Measurements from ENCODE around the gene BANK1.

BANK1 gene

DNA sequence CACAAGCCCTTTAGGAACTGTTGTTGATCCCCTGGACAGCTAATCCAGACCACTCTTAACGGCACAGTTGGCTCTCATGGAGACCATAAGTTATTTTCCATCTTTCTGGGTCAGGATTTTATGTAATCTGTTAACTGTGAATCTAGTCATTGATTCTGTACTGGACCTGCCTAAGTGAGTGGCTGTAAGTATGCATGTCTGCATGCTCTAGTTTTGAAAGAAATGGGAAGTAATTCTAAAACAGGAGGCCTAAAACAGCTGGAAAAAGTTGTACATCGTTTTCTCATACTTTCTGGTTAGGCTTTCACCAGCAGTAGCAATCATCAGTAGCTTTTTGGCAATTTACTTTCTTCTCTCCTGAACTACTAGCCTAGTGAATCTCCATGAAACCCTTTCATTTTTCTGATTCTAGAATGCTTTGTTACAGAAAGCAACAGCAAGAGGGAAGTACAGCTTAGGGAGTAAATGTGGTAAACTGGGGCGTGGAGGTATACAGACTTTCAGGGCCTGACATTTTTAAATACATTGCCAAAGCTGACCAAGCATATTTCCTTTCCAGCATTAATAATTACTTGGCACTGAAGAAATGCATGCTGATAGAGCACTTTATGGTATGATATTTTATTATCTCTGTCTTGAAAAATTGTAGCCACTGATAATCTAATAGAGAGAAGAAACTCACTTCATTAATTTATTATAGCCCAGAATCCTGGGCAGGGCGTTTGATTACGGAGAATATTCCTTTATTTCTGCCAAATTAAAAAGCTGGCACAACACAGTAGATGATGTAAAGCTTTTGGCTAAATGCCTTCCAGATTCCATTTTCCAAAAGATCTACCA lies 202.7 kb downstream of the BANK1 start:
- no peaks in the 10 kb centered on the region for H3K4me1 ChIP-seq (ENCODE audit: insufficient read depth, low read length)
- H3K27ac ChIP-seq (ENCODE audit: low read length), result no peak overlapping the region
- H3K9me3 ChIP-seq (ENCODE audit: insufficient read depth, low read depth, low read length), result no peaks in the 10 kb centered on the region
- no peak overlapping the region for H3K9ac ChIP-seq (ENCODE audit: low read depth, low read length)
- H3K36me3 ChIP-seq (ENCODE audit: insufficient read depth, low read depth, low read length), result no peaks in the 10 kb centered on the region
- no peaks in the 10 kb centered on the region for H3K27me3 ChIP-seq (ENCODE audit: insufficient read depth, low read length)
- H3K4me3 ChIP-seq (ENCODE audit: low read length), result no peak overlapping the region

DNA sequence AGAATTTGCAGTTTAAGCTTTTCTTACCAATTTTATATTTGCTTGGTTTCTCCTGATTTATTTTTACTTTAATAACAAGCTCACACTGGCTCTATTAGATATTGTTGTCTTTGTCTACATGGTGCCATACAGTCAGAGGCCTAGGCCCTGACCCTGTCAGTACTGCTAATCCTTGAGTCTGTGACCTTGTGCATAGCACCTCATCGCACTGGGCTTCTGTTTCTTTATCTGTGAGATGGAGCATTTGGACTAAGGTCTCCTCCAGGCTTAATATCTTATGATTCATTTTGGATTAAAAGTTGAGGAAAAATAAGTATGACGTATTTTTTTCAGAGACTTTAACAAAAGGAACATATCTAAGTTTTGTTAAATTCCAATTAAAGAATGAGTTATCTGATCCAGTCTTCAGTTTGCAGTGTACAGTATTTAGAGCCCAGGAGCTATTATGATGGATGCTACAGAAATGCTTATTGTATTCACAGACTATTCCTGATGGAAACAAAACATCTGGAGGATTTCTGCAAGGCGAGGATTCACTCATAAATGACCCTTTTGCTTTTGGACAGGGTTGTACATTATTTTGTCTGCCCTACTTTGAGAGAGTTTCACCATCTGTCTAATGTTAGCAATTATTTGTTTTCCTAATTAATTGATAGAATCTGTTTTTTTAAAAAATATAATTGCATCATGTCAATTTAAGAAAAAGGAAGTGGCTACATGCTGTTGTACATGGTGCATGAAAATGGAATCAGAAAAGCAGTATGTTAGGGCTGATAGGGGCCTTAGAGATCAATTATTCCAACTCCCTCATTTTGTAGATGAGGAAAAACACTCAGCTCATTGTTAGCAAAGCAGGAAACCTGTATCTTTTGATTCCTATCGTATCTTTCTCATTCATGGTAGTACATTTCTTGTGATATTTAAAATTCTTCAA lies 203.6 kb downstream of the BANK1 start:
- no peaks in the 10 kb centered on the region for H3K9me3 ChIP-seq (ENCODE audit: insufficient read depth, low read depth, low read length)
- H3K4me3 ChIP-seq (ENCODE audit: low read length), result no peak overlapping the region
- no peaks in the 10 kb centered on the region for H3K36me3 ChIP-seq (ENCODE audit: insufficient read depth, low read depth, low read length)
- no peak overlapping the region for H3K27ac ChIP-seq (ENCODE audit: low read length)
- H3K9ac ChIP-seq (ENCODE audit: low read depth, low read length), result no peak overlapping the region
- H3K4me1 ChIP-seq (ENCODE audit: insufficient read depth, low read length), result no peaks in the 10 kb centered on the region
- H3K27me3 ChIP-seq (ENCODE audit: insufficient read depth, low read length), result no peaks in the 10 kb centered on the region

DNA sequence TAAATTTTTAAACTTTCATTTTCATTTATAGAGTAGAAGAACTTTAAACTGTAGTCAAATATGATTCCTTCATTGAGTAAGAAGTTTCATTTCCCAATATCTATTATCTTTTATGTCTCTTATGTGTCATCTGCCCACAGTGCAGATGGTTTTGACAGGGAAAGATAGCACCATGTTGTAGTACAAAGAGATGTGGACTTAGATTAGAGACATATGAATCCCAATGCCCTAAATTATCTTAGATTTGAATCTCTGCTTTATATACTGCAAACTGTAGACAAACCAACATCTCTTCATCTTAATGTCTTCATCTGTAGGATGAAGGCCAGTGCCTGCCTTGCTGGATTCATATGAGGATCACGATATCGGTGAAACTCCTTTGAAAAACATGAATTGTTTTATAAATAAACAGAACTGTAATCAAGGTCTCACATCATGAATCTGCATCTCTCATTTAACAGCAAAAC lies 217.5 kb downstream of the BANK1 start:
- no peaks in the 10 kb centered on the region for H3K27me3 ChIP-seq (ENCODE audit: insufficient read depth, low read length)
- H3K4me3 ChIP-seq (ENCODE audit: low read length), result no peak overlapping the region
- no peak overlapping the region for H3K27ac ChIP-seq (ENCODE audit: low read length)
- H3K36me3 ChIP-seq (ENCODE audit: insufficient read depth, low read depth, low read length), result no peaks in the 10 kb centered on the region
- no peak overlapping the region for H3K9ac ChIP-seq (ENCODE audit: low read depth, low read length)
- H3K4me1 ChIP-seq (ENCODE audit: insufficient read depth, low read length), result no peaks in the 10 kb centered on the region
- H3K9me3 ChIP-seq (ENCODE audit: insufficient read depth, low read depth, low read length), result no peaks in the 10 kb centered on the region; the same call in 1 of the 2 replicates

DNA sequence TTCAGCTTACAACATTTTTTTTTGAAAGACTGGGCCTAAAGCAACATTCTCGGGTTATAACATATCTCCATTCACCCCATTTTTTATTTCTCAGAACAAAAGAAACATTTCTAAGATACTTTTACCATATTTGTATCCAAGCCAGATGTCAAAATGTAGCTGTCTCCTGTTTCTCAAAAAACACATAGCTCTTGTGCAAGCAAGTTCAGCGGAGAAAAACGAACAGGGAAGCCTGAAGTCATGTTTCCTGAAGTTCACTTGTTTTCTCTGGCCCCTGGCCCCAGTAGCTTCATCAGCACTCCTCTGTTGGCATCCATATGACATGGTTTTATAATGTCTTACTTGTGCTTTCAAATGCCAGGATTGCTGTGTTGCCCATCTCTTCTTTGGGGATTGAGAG lies 218.2 kb downstream of the BANK1 start:
- H3K9me3 ChIP-seq (ENCODE audit: insufficient read depth, low read depth, low read length), result no peaks in the 10 kb centered on the region; the same call in 1 of the 2 replicates
- no peaks in the 10 kb centered on the region for H3K36me3 ChIP-seq (ENCODE audit: insufficient read depth, low read depth, low read length)
- H3K27me3 ChIP-seq (ENCODE audit: insufficient read depth, low read length), result no peaks in the 10 kb centered on the region
- no peak overlapping the region for H3K9ac ChIP-seq (ENCODE audit: low read depth, low read length)
- no peaks in the 10 kb centered on the region for H3K4me1 ChIP-seq (ENCODE audit: insufficient read depth, low read length)
- H3K27ac ChIP-seq (ENCODE audit: low read length), result no peak overlapping the region
- H3K4me3 ChIP-seq (ENCODE audit: low read length), result no peak overlapping the region

GRCh38 chr4:102022343-102022742 lies 231.8 kb downstream of the BANK1 start:
- Histone ChIP-seq H3K4me3 (ENCODE audit: low read length) (no peak overlapping the region), H3K27me3 (ENCODE audit: insufficient read depth, low read length) (no peaks in the 10 kb centered on the region), H3K9me3 (ENCODE audit: insufficient read depth, low read depth, low read length) (no peaks in the 10 kb centered on the region), H3K9ac (ENCODE audit: low read depth, low read length) (no peak overlapping the region), H3K27ac (ENCODE audit: low read length) (no peak overlapping the region), H3K36me3 (ENCODE audit: insufficient read depth, low read depth, low read length) (no peaks in the 10 kb centered on the region), H3K4me1 (ENCODE audit: insufficient read depth, low read length) (no peaks in the 10 kb centered on the region; the same call in 1 of the 2 replicates)

- H3K9me3 ChIP-seq (ENCODE audit: insufficient read depth, low read depth, low read length), result no peaks in the 10 kb centered on the region
- H3K4me3 ChIP-seq (ENCODE audit: low read length), result no peak overlapping the region
- no peaks in the 10 kb centered on the region for H3K36me3 ChIP-seq (ENCODE audit: insufficient read depth, low read depth, low read length)
- H3K9ac ChIP-seq (ENCODE audit: low read depth, low read length), result no peak overlapping the region
- H3K27me3 ChIP-seq (ENCODE audit: insufficient read depth, low read length), result no peaks in the 10 kb centered on the region
- no peaks in the 10 kb centered on the region for H3K4me1 ChIP-seq (ENCODE audit: insufficient read depth, low read length)
- H3K27ac ChIP-seq (ENCODE audit: low read length), result no peak overlapping the region
These were observed 237.4 kb downstream of the BANK1 start for GRCh38 chr4:102027961-102028360.

DNA sequence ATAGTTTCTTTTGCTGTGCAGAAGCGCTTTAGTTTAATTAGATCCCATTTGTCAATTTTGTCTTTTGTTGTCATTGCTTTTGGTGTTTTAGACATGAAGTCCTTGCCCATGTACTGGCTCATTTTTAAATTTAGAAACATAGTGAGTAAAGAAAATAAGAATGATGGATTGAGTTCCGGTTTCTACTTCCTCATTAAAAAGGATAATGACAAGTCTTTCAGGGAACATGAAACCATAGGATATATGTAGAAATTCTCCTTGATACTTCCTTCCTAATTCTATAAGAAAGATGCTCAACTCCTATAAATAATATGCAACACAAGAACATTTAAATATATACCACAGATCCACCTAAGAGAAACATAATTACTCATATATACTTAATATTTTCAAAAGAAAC lies 240.9 kb downstream of the BANK1 start:
- Histone ChIP-seq H3K27ac (ENCODE audit: low read length) (no peak overlapping the region), H3K4me3 (ENCODE audit: low read length) (no peak overlapping the region), H3K36me3 (ENCODE audit: insufficient read depth, low read depth, low read length) (no peaks in the 10 kb centered on the region), H3K9me3 (ENCODE audit: insufficient read depth, low read depth, low read length) (no peaks in the 10 kb centered on the region), H3K27me3 (ENCODE audit: insufficient read depth, low read length) (no peaks in the 10 kb centered on the region), H3K4me1 (ENCODE audit: insufficient read depth, low read length) (no peaks in the 10 kb centered on the region), H3K9ac (ENCODE audit: low read depth, low read length) (no peak overlapping the region)

DNA sequence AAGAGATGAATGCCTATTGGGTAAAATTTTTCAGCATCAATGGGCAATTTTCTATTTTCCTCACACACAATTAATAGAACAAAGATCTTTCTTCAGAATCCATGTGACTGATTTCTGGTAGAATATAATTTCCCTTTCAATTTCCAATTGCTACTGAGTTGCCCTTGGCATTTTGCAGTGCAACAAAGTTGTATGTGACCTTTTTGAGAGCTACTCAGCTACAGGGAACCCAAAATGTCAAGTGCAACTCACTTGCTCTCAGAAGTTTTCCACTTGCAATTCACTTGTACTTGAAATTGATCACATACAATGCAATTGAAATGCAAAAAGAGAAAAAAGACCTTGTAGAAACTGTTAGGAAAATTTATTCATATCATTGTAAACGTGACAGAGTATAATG lies 245.5 kb downstream of the BANK1 start:
- Histone ChIP-seq H3K4me3 (ENCODE audit: low read length) (no peak overlapping the region), H3K27ac (ENCODE audit: low read length) (no peak overlapping the region), H3K9me3 (ENCODE audit: insufficient read depth, low read depth, low read length) (no peaks in the 10 kb centered on the region), H3K36me3 (ENCODE audit: insufficient read depth, low read depth, low read length) (no peaks in the 10 kb centered on the region), H3K27me3 (ENCODE audit: insufficient read depth, low read length) (no peaks in the 10 kb centered on the region), H3K4me1 (ENCODE audit: insufficient read depth, low read length) (no peaks in the 10 kb centered on the region), H3K9ac (ENCODE audit: low read depth, low read length) (no peak overlapping the region)

GRCh38 chr4:102036619-102037376 lies 246.3 kb downstream of the BANK1 start:
- Histone ChIP-seq H3K4me1 (ENCODE audit: insufficient read depth, low read length) (no peaks in the 10 kb centered on the region), H3K9ac (ENCODE audit: low read depth, low read length) (no peak overlapping the region), H3K9me3 (ENCODE audit: insufficient read depth, low read depth, low read length) (no peaks in the 10 kb centered on the region), H3K27ac (ENCODE audit: low read length) (no peak overlapping the region), H3K27me3 (ENCODE audit: insufficient read depth, low read length) (no peaks in the 10 kb centered on the region), H3K36me3 (ENCODE audit: insufficient read depth, low read depth, low read length) (no peaks in the 10 kb centered on the region), H3K4me3 (ENCODE audit: low read length) (no peak overlapping the region)

- no peaks in the 10 kb centered on the region for H3K9me3 ChIP-seq (ENCODE audit: insufficient read depth, low read depth, low read length)
- H3K36me3 ChIP-seq (ENCODE audit: insufficient read depth, low read depth, low read length), result no peaks in the 10 kb centered on the region
- H3K4me1 ChIP-seq (ENCODE audit: insufficient read depth, low read length), result no peaks in the 10 kb centered on the region
- no peak overlapping the region for H3K27ac ChIP-seq (ENCODE audit: low read length)
- H3K4me3 ChIP-seq (ENCODE audit: low read length), result no peak overlapping the region
- H3K27me3 ChIP-seq (ENCODE audit: insufficient read depth, low read length), result no peaks in the 10 kb centered on the region
- H3K9ac ChIP-seq (ENCODE audit: low read depth, low read length), result no peak overlapping the region
These were observed 247.0 kb downstream of the BANK1 start for GRCh38 chr4:102037566-102037965.

All from iPS-20b (cell line).